Stimulated activated memory B cell treated with anti-CD40 and anti-IgM and Interleukin-4, amounts not matched to agents 10 μg/mL and 1 μg/mL and 100 μg/mL, for 72 hours (primary cell): Measurements from ENCODE around the gene CDHR1.

Experiments used
- ATAC-seq: fragments of 150-1000 bp; cut with Tn5 transposase; 2 replicates; pipeline ENCODE4 v1.10.0; 2021
- H3K27ac Mint-ChIP-seq: one replicate; pipeline ENCODE4 v1.8.0; 2022; ENCODE audit warnings: mild to moderate bottlenecking, mixed read lengths
- H3K27me3 Mint-ChIP-seq: one replicate; pipeline ENCODE4 v1.8.0; 2022; ENCODE audit warnings: mixed read lengths
- H3K36me3 Mint-ChIP-seq: one replicate; pipeline ENCODE4 v1.8.0; 2022; ENCODE audit warnings: mixed read lengths
- H3K4me1 Mint-ChIP-seq: one replicate; pipeline ENCODE4 v1.8.0; 2022; ENCODE audit warnings: mixed read lengths
- H3K4me3 Mint-ChIP-seq: one replicate; pipeline ENCODE4 v1.8.0; 2022; ENCODE audit warnings: mild to moderate bottlenecking, moderate library complexity, mixed read lengths
- H3K9me3 Mint-ChIP-seq: one replicate; pipeline ENCODE4 v1.8.0; 2022; ENCODE audit warnings: mixed read lengths

The CDHR1 gene

DNA sequence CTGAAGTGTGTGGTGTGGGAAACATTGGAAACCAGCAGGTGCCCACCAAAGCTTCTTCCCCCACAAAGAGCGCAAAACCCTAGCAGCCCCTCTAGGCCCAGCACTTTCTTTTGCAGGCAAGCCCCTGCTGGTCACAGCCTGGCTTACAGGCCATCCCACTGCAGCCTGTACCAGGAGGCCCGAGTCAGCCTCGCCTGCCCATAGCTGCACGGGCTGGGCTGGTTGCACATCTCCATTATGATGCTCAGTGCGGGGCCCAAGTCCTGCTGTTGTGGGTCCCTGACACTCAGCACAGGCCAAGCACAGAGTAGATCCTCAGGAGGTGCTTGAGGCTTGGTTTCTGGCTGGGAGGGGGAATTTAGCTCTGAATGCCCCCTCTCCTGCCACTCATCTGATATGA is 8.0 kb downstream of the CDHR1 start:
- no peak for ATAC-seq
- peaks cover 20% of the 10 kb centered on the region for H3K27me3 Mint-ChIP-seq
- H3K36me3 Mint-ChIP-seq = no peaks in the 10 kb centered on the region
- no peak overlapping the region for H3K4me3 Mint-ChIP-seq
- H3K9me3 Mint-ChIP-seq = no peaks in the 10 kb centered on the region
- no peak overlapping the region for H3K27ac Mint-ChIP-seq
- H3K4me1 Mint-ChIP-seq = peaks cover 6% of the 10 kb centered on the region

DNA sequence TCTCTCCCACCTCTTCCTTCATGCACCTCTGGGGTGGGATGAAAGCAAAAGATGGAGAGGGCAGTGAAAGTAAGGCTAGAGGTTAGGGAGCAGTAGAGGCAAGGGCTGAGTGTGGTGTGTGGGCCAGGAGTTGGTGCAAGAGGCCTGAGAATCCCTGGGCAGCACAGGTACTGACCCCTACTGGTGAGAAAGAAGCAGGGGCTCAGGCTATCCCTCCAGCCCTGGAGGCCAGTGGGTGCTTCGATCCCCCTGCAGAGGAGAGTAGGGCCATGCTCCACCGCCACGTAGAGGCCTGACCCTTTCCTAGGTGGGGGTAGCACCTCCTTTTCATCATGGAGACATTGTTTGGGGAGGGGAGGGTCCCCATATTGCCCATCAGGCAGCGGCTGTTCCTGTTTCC is 9.8 kb downstream of the CDHR1 start:
- ATAC-seq = peak; percentile 44
- H3K27me3 Mint-ChIP-seq = peaks cover 22% of the 10 kb centered on the region
- no peaks in the 10 kb centered on the region for H3K9me3 Mint-ChIP-seq
- peaks cover 6% of the 10 kb centered on the region for H3K4me1 Mint-ChIP-seq
- H3K4me3 Mint-ChIP-seq = no peak overlapping the region
- no peaks in the 10 kb centered on the region for H3K36me3 Mint-ChIP-seq
- no peak overlapping the region for H3K27ac Mint-ChIP-seq

DNA sequence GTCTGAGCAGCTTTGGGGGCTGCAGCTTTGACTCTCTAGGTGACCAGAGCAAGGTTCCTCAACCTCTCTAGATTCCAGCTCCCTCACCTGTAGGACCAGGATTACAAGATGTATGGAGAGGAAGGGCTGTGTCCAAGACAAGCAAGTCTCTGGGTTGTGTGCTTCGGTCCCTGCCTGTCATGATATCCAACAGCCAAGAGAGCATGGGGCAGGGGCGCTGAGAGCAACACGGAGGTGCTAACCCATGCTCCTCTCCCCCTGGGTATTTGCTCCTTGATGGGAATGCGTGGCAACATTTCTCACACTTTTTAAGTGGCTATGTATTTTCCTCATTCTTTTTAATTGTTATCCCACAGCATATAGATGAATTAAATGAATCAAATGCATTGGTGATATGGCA is 10.3 kb downstream of the CDHR1 start:
- ATAC-seq = no peak
- Mint-ChIP-seq H3K27me3 (peaks cover 22% of the 10 kb centered on the region), H3K4me1 (peaks cover 6% of the 10 kb centered on the region), H3K9me3 (no peaks in the 10 kb centered on the region), H3K27ac (no peak overlapping the region), H3K36me3 (no peaks in the 10 kb centered on the region), H3K4me3 (no peak overlapping the region)

DNA sequence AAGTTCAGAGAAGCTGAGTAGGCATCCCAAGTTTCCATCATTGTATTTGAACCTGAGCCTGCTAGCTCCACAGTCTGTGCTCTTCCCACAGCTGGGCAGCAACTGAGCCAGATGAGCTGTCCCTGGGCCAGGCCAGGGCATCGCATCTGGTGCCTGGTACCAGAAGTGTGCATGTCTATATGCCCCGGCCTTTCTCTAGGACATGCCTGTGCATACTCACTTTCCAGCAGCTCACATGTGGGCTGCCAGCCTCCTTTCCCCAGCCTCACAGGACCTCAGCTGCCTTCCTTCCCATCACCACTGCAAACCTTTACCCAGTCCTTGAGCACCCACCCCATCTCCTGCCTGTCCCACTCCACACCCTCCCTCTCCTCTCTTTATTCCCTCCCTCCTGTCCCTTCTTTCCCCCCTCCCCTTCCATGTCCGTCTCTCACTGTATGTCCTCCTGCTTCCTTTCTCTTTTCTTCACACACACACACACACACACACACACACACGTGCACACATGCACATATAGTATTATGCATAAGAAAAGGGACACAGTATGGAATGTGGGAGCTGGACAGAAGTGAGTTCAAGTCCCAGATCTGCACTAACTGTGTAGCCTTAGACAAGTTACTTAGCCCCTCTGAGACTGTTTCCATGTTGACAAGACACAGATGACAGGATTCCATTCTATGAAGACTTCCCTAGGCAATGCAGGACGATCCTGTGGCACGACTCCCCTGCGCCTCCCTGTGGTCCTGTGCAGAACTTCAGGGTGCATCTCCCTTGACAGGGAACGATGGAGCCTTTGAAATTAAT is 10.9 kb downstream of the CDHR1 start:
- Mint-ChIP-seq H3K4me3 (no peak overlapping the region), H3K9me3 (no peaks in the 10 kb centered on the region), H3K4me1 (peaks cover 6% of the 10 kb centered on the region), H3K27me3 (peaks cover 22% of the 10 kb centered on the region), H3K27ac (no peak overlapping the region), H3K36me3 (no peaks in the 10 kb centered on the region)
- ATAC-seq = peak; percentile 68

DNA sequence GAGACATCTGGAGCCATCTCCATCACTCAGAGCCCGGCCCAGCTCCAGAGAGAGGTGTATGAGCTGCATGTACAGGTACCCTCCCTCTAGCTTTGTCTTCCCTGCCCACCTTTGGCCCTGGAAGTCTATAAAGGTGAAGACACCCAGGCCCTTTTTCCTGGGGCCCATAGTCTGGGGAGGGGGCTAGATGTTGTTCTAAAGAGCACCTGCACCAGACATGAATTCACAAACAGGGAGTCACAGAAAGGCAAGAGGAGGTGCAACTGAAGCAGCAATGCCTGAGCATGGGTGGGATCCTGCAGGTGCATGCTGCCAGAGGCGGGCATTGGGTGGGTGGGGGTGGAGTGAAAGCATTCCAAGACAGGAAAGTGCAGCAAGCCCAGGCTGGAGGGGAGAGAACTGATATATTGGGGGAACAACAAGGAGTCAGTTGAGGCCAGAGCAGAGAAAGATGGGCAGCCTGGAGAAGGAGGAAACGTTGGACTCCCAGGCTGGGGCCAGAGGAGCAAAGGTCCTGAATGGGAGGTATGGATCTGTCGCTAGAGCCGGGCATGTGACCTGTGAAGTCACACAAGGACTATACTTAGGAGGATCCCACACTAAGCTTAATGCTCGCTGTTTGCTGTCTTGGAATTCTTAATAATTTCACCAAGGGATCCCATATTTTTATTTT is 11.7 kb downstream of the CDHR1 start:
- H3K27me3 Mint-ChIP-seq = peaks cover 22% of the 10 kb centered on the region
- no peak overlapping the region for H3K4me3 Mint-ChIP-seq
- no peaks in the 10 kb centered on the region for H3K36me3 Mint-ChIP-seq
- ATAC-seq = no peak
- no peak overlapping the region for H3K27ac Mint-ChIP-seq
- H3K9me3 Mint-ChIP-seq = no peaks in the 10 kb centered on the region
- peaks cover 6% of the 10 kb centered on the region for H3K4me1 Mint-ChIP-seq

DNA sequence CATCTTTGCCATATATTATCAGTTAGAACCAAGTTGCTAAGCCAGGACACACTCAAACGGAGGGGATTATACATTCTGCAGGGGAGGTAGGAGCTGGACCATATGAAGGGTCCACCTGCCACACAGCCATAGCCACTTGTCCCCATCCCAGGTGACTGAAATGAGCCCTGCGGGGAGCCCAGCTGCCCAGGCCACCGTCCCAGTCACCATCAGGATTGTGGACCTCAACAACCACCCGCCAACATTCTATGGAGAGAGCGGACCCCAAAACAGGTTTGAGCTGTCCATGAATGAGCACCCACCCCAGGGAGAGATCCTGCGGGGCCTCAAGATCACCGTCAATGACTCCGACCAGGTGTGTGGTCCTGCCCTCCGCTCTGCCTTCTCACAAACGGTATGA is 13.7 kb downstream of the CDHR1 start:
- H3K4me3 Mint-ChIP-seq = no peak overlapping the region
- H3K36me3 Mint-ChIP-seq = no peaks in the 10 kb centered on the region
- H3K4me1 Mint-ChIP-seq = peaks cover 6% of the 10 kb centered on the region
- H3K9me3 Mint-ChIP-seq = no peaks in the 10 kb centered on the region
- H3K27ac Mint-ChIP-seq = no peak overlapping the region
- ATAC-seq = no peak
- H3K27me3 Mint-ChIP-seq = peaks cover 32% of the 10 kb centered on the region

DNA sequence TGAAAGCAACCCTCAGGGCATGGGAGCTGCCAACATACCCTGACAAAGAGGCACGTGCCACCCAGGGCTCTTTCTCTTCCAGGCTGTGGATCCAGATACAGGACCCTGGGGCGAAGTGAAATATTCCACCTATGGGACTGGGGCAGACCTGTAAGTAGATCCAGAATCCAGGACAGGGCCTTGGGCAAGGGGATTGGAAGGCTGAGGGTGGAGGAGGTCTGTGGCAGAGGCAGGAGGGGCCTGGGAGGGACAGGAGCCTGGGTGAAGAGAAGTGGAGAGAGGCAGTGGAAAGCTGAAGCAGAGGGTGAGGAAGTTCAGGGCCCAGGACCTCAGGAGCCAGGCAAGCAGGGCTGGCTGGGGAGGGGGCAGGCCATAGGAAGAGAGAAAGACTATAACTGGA is 17.2 kb downstream of the CDHR1 start:
- Mint-ChIP-seq H3K27ac (no peak overlapping the region), H3K9me3 (no peaks in the 10 kb centered on the region), H3K36me3 (no peaks in the 10 kb centered on the region), H3K27me3 (peaks cover 34% of the 10 kb centered on the region), H3K4me1 (peaks cover 6% of the 10 kb centered on the region), H3K4me3 (no peak overlapping the region)
- ATAC-seq = no peak

DNA sequence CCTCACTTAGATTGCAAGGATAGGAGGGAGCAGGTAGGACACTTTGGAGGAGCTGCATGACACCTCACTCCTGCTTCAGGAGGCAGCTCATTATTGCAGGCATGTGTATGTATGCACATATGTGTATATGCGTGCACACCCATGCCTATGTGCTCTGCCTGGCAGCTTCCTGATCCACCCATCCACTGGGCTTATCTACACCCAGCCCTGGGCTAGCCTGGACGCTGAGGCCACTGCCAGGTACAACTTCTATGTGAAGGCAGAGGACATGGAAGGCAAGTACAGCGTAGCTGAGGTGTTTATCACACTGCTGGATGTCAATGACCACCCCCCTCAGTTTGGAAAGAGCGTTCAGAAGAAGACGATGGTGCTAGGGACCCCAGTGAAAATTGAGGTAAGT is 17.7 kb downstream of the CDHR1 start:
- H3K36me3 Mint-ChIP-seq = no peaks in the 10 kb centered on the region
- H3K4me3 Mint-ChIP-seq = no peak overlapping the region
- peaks cover 30% of the 10 kb centered on the region for H3K27me3 Mint-ChIP-seq
- H3K27ac Mint-ChIP-seq = no peak overlapping the region
- H3K4me1 Mint-ChIP-seq = peaks cover 6% of the 10 kb centered on the region
- H3K9me3 Mint-ChIP-seq = no peaks in the 10 kb centered on the region
- no peak for ATAC-seq

DNA sequence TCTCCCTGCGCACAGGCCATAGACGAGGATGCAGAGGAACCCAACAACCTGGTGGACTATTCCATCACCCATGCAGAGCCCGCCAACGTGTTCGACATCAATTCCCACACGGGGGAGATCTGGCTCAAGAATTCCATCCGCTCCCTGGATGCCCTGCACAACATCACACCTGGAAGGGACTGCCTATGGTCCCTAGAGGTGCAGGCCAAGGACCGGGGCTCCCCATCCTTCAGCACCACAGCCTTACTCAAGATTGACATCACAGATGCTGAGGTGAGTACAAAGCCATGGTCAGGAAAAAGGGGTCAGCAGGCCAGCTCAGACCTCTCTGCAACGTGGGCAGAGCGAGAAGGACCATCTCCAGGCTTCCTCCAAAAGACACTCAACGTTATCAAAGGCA is 18.7 kb downstream of the CDHR1 start:
- H3K27me3 Mint-ChIP-seq = peaks cover 23% of the 10 kb centered on the region
- H3K4me1 Mint-ChIP-seq = peaks cover 6% of the 10 kb centered on the region
- ATAC-seq = no peak
- H3K4me3 Mint-ChIP-seq = no peak overlapping the region
- H3K27ac Mint-ChIP-seq = no peak overlapping the region
- H3K36me3 Mint-ChIP-seq = no peaks in the 10 kb centered on the region
- no peaks in the 10 kb centered on the region for H3K9me3 Mint-ChIP-seq

DNA sequence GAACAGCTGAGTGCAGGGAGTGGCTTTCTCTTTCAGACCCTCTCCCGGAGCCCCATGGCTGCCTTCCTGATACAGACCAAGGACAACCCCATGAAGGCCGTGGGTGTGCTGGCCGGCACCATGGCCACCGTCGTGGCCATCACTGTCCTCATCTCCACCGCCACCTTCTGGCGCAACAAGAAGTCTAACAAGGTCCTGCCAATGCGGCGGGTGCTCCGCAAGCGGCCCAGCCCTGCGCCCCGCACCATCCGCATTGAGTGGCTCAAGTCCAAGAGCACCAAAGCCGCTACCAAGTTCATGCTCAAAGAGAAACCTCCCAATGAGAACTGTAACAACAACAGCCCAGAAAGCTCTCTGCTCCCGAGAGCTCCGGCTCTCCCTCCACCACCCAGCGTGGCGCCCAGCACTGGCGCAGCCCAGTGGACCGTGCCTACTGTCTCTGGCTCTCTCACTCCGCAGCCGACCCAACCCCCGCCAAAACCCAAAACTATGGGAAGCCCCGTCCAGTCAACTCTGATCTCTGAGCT is 19.8 kb downstream of the CDHR1 start:
- H3K27ac Mint-ChIP-seq = no peak overlapping the region
- H3K27me3 Mint-ChIP-seq = peaks cover 23% of the 10 kb centered on the region
- peaks cover 6% of the 10 kb centered on the region for H3K4me1 Mint-ChIP-seq
- H3K4me3 Mint-ChIP-seq = no peak overlapping the region
- no peak for ATAC-seq
- H3K36me3 Mint-ChIP-seq = no peaks in the 10 kb centered on the region
- no peaks in the 10 kb centered on the region for H3K9me3 Mint-ChIP-seq

DNA sequence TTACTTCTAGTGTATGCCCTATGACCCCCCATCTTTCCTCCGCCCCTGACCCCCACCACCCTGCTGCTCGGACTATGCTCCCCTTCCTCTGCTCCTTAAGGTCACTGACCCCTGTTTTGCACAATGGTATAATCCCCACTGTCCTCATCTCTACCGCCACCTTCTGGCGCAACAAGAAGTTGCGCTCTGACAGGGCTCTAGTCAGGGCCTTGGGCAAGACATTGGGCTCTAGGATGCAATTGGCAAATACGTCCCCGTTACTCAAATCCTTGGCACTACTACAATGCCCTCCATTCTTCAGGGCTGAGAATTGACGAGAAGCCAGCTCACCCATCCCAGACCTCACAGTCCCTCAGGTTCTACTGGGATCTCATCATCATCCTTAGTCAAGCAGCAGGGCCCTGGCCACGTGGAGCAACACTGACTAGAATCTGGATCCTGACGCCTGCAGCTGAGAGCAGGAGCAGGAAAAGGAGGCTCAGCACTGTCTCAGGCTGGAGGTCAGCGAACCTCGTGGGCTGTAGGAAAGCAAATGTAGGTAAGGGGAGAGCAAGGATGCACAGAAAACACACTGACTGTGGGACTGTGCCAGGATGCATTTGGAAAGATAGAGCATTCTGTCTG is 20.4 kb downstream of the CDHR1 start:
- peaks cover 5% of the 10 kb centered on the region for H3K9me3 Mint-ChIP-seq
- H3K27ac Mint-ChIP-seq = no peak overlapping the region
- H3K4me1 Mint-ChIP-seq = peaks cover 6% of the 10 kb centered on the region
- ATAC-seq = peak; percentile 35
- no peak overlapping the region for H3K4me3 Mint-ChIP-seq
- peaks cover 23% of the 10 kb centered on the region for H3K27me3 Mint-ChIP-seq
- H3K36me3 Mint-ChIP-seq = no peaks in the 10 kb centered on the region

DNA sequence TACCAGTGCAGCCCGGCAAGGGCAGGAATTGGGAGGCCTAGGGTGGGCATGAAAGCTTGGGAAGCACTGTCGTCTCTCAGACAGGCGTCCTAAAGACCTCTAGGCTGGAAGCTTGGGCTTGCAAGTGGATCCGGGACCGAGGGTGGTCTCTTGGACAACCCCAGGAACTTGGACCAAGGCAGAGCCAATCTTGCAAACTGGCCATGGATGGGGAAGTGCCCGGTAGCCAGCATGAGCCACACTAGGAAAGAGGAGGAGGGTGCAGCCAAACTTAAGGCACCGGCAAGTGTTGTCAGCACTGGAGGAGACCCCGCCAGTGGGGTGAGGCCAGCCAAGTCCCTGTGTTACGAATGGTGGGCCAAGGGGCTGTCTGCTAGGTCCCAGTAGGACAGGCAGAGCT is 22.5 kb downstream of the CDHR1 start:
- Mint-ChIP-seq H3K27me3 (peaks cover 14% of the 10 kb centered on the region), H3K9me3 (peaks cover 5% of the 10 kb centered on the region), H3K36me3 (no peaks in the 10 kb centered on the region), H3K27ac (no peak overlapping the region), H3K4me3 (no peak overlapping the region), H3K4me1 (peaks cover 6% of the 10 kb centered on the region)
- ATAC-seq = no peak

DNA sequence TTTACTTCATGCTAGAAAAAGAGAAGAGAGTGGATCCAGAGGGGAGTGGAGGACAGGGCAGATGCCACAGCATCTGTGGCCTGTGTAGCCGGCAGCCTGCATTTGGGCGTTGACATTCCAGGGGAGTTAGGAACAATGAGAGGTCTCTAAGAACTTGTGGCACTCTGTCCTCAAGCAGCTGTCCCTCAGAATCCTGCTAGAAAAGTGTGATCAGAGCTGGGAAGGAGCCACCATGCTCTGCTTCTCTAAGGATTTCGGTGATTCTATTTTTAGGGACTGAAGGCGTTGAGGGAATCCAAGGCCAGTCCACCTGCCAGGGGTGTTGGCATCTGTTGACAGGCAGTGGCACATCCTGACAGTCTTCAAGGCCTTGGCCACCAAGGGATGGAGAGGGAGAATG is 23.4 kb downstream of the CDHR1 start:
- Mint-ChIP-seq H3K27ac (no peak overlapping the region), H3K4me1 (peaks cover 6% of the 10 kb centered on the region), H3K36me3 (no peaks in the 10 kb centered on the region), H3K27me3 (peaks cover 13% of the 10 kb centered on the region), H3K9me3 (peaks cover 5% of the 10 kb centered on the region), H3K4me3 (no peak overlapping the region)
- no peak for ATAC-seq

DNA sequence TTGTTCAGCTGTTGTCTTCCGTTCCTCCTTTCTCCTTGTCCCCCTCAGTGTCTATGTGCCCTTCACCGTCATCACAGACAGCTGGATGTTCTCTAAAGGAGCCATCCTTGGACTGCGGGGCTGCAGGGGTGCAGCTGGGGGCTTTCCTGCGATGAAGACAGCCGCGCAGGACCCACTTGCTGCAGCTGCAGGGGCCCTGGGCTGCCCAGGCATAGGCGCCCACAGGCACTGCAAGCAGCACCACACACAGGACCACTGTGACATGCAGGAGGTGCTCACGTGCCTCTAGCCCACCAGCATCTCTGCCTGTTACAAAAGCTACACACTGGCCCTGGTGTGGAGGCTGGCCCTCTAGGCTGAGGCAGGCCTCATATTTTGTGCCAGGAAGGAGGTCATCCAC is 27.6 kb downstream of the CDHR1 start:
- no peaks in the 10 kb centered on the region for H3K4me1 Mint-ChIP-seq
- H3K36me3 Mint-ChIP-seq = no peaks in the 10 kb centered on the region
- H3K27me3 Mint-ChIP-seq = no peaks in the 10 kb centered on the region
- no peak for ATAC-seq
- peaks cover 5% of the 10 kb centered on the region for H3K9me3 Mint-ChIP-seq
- no peak overlapping the region for H3K27ac Mint-ChIP-seq
- no peak overlapping the region for H3K4me3 Mint-ChIP-seq

DNA sequence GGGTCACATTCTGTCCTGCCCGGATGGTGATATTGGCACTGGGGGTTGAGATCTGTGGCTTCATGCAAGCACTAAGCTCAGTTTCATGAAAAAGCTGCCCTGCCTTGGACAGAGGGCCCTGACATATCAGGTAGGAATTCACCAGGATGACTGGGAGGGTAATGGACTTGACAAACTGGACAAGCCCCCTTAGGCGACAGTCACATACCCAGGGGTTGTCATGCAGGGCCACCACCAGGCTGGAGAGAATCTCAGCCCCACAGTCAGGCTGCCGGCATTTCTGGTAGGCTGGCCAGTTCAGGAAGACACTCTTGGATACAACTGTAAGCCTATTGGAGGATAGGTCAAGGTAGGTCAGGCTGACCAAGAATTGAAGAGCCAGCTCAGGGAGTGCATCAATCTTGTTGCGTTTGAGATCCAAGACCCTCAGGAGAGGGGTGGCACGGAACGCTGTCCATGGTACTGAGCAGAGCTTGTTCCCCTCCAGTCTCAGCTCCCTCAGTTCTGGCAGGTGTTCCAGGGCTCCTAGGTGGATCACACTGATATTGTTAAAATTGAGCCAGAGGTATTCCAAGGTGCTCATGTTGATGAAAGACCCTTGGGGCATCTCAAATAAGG is 30.2 kb downstream of the CDHR1 start:
- Mint-ChIP-seq H3K9me3 (peaks cover under 1% of the 10 kb centered on the region), H3K4me1 (no peaks in the 10 kb centered on the region), H3K36me3 (no peaks in the 10 kb centered on the region), H3K4me3 (no peak overlapping the region), H3K27me3 (no peaks in the 10 kb centered on the region), H3K27ac (no peak overlapping the region)
- no peak for ATAC-seq
